Mesendoderm (in vitro differentiated cells): ENCODE data around the gene FBXO24. TPM values are rescaled to one million over a fixed set of nuclear protein-coding genes. Genes with fewer than 3 reads are reported as not detected.

ENCODE experiments used
- DNase-seq: peaks from one replicate; pipeline ENCODE4 v3.0.0; 2013
- H2AK5ac ChIP-seq: 2 replicates; pipeline ENCODE4 v1.6.1; 2013; ENCODE audit warnings: low read length, inconsistent platforms
- H2BK120ac ChIP-seq: 2 replicates; pipeline ENCODE4 v1.6.1; 2013; ENCODE audit warnings: low read depth, mild to moderate bottlenecking, low read length, moderate library complexity, mixed read lengths
- H2BK15ac ChIP-seq: replicated peaks from 2 replicates; pipeline ENCODE4 v1.6.1; 2013; ENCODE audit warnings: low read depth, mild to moderate bottlenecking, moderate library complexity
- H2BK5ac ChIP-seq: 2 replicates; pipeline ENCODE4 v1.6.1; 2013; ENCODE audit warnings: low read length, inconsistent platforms
- H3K18ac ChIP-seq: 2 replicates; pipeline ENCODE4 v1.6.1; 2013; ENCODE audit warnings: mild to moderate bottlenecking, low read length, mixed read lengths
- H3K23ac ChIP-seq: one replicate; pipeline ENCODE4 v1.6.1; 2013; ENCODE audit warnings: low read length
- H3K27ac ChIP-seq: 2 replicates; pipeline ENCODE4 v1.5.1; 2013; ENCODE audit warnings: low read depth, mild to moderate bottlenecking, inconsistent platforms, low read length, moderate library complexity
- H3K27me3 ChIP-seq: 2 replicates; pipeline ENCODE4 v1.6.1; 2013; ENCODE audit warnings: low read length, control low read depth, mild to moderate bottlenecking, inconsistent platforms; ENCODE audit not compliant: insufficient read depth, poor library complexity
- H3K36me3 ChIP-seq: 2 replicates; pipeline ENCODE4 v1.6.1; 2013; ENCODE audit warnings: low read length, inconsistent platforms; ENCODE audit not compliant: control insufficient read depth, insufficient read depth
- H3K4ac ChIP-seq: one replicate; pipeline ENCODE4 v1.6.1; 2013; ENCODE audit warnings: low read depth, mild to moderate bottlenecking, low read length, moderate library complexity
- H3K4me1 ChIP-seq: 2 replicates; pipeline ENCODE4 v1.6.1; 2013; ENCODE audit warnings: low read depth, low read length, inconsistent platforms; ENCODE audit not compliant: control insufficient read depth
- H3K4me2 ChIP-seq: 2 replicates; pipeline ENCODE4 v1.6.1; 2013; ENCODE audit warnings: low read length
- H3K4me3 ChIP-seq: 2 replicates; pipeline ENCODE4 v1.5.1; 2013; ENCODE audit warnings: mild to moderate bottlenecking, low read length
- H3K56ac ChIP-seq: one replicate; pipeline ENCODE4 v1.6.1; 2013; ENCODE audit warnings: low read length
- H3K79me1 ChIP-seq: 2 replicates; pipeline ENCODE4 v1.6.1; 2013; ENCODE audit warnings: low read length, inconsistent platforms
- H3K79me2 ChIP-seq: 2 replicates; pipeline ENCODE4 v1.6.1; 2013; ENCODE audit warnings: mild to moderate bottlenecking, low read length; ENCODE audit not compliant: control insufficient read depth, insufficient read depth
- H3K9ac ChIP-seq: 2 replicates; pipeline ENCODE4 v1.6.1; 2013; ENCODE audit warnings: low read length, inconsistent platforms
- H4K5ac ChIP-seq: one replicate; pipeline ENCODE4 v1.6.1; 2013; ENCODE audit warnings: low read length
- H4K8ac ChIP-seq: one replicate; pipeline ENCODE4 v1.6.1; 2013; ENCODE audit warnings: low read depth, mild to moderate bottlenecking, control low read depth, low read length, moderate library complexity
- whole genome bisulfite sequencing: extraction: QIAGEN DNeasy Blood & Tissue Kit; methylation state at CpG from one replicate; pipeline ENCODE4 v1.1.7; 2013; ENCODE audit warnings: low lambda C conversion rate, missing lambda C conversion rate; ENCODE audit not compliant: insufficient coverage; ENCODE audit errors: extremely low coverage; 5-methylcytosine and 5-hydroxymethylcytosine counted together
- small RNA-seq: library from polyadenylated mRNA; stranded (forward); fragments of <200 nt; extraction: miRNeasy Mini kit (QIAGEN cat#:217004); gene quantifications from one replicate; pipeline ENCODE3, GENCODE V24; 2013; ENCODE audit not compliant: insufficient read depth

Gene FBXO24

GRCh38 chr7:100641463-100641859, 55.3 kb downstream of the FBXO24 start, which contains the start of gene TFR2:
TSS of gene TFR2 (minus strand) at chr7:100641552. CDS start at chr7:100641509, 43 bp downstream.
- Histone ChIP-seq H3K27me3 (no peaks in the 10 kb centered on the region), H3K27ac (no peak within 1 kb of the TSS), H3K4me1 (no peaks in the 10 kb centered on the region), H2BK15ac (no peak within 1 kb of the TSS), H3K36me3 (no peaks in the 10 kb centered on the region), H3K79me2 (no peaks in the 10 kb centered on the region), H2AK5ac (no peak within 1 kb of the TSS), H3K4ac (no peak within 1 kb of the TSS), H3K4me2 (no peak within 1 kb of the TSS), H4K8ac (no peak within 1 kb of the TSS), H3K23ac (peak within 1 kb of the TSS; percentile 29), H3K56ac (no peak within 1 kb of the TSS), H3K9ac (no peak within 1 kb of the TSS), H3K4me3 (no peak within 1 kb of the TSS), H3K79me1 (no peaks in the 10 kb centered on the region), H2BK5ac (no peak within 1 kb of the TSS), H4K5ac (no peak within 1 kb of the TSS), H3K18ac (no peak within 1 kb of the TSS), H2BK120ac (no peak within 1 kb of the TSS)
- WGBS = no CpG with 5 or more reads among the region's 10 CpGs
- no peak for DNase-seq

GRCh38 chr7:100641860-100642533, 55.9 kb downstream of the FBXO24 start:
- H2BK5ac ChIP-seq = no peak overlapping the region
- no peak overlapping the region for H3K4ac ChIP-seq
- no peak overlapping the region for H3K27ac ChIP-seq
- DNase-seq = no peak
- no peaks in the 10 kb centered on the region for H3K27me3 ChIP-seq
- no peaks in the 10 kb centered on the region for H3K4me1 ChIP-seq
- H3K79me1 ChIP-seq = no peaks in the 10 kb centered on the region
- no CpG with 5 or more reads among the region's 10 CpGs for WGBS
- H3K9ac ChIP-seq = no peak overlapping the region
- no peak overlapping the region for H4K8ac ChIP-seq
- H2BK120ac ChIP-seq = no peak overlapping the region
- H3K79me2 ChIP-seq = no peaks in the 10 kb centered on the region
- H3K36me3 ChIP-seq = no peaks in the 10 kb centered on the region
- no peak overlapping the region for H2BK15ac ChIP-seq
- no peak overlapping the region for H4K5ac ChIP-seq
- no peak overlapping the region for H3K23ac ChIP-seq
- H3K18ac ChIP-seq = no peak overlapping the region
- H3K56ac ChIP-seq = no peak overlapping the region
- H3K4me3 ChIP-seq = no peak overlapping the region
- no peak overlapping the region for H2AK5ac ChIP-seq
- no peak overlapping the region for H3K4me2 ChIP-seq

GRCh38 chr7:100642534-100642907, 56.4 kb downstream of the FBXO24 start:
- no peak overlapping the region for H2BK15ac ChIP-seq
- no peaks in the 10 kb centered on the region for H3K4me1 ChIP-seq
- no peak overlapping the region for H2BK5ac ChIP-seq
- no peaks in the 10 kb centered on the region for H3K27me3 ChIP-seq
- no peak for DNase-seq
- H4K8ac ChIP-seq = no peak overlapping the region
- H2BK120ac ChIP-seq = no peak overlapping the region
- no peak overlapping the region for H3K9ac ChIP-seq
- H3K56ac ChIP-seq = no peak overlapping the region
- no peak overlapping the region for H3K4me3 ChIP-seq
- H4K5ac ChIP-seq = no peak overlapping the region
- no CpG with 5 or more reads among the region's 11 CpGs for WGBS
- H2AK5ac ChIP-seq = no peak overlapping the region
- no peak overlapping the region for H3K18ac ChIP-seq
- no peaks in the 10 kb centered on the region for H3K36me3 ChIP-seq
- no peak overlapping the region for H3K27ac ChIP-seq
- H3K4me2 ChIP-seq = no peak overlapping the region
- H3K79me1 ChIP-seq = no peaks in the 10 kb centered on the region
- H3K79me2 ChIP-seq = no peaks in the 10 kb centered on the region
- no peak overlapping the region for H3K23ac ChIP-seq
- H3K4ac ChIP-seq = no peak overlapping the region

- Histone ChIP-seq H3K79me2 (no peaks in the 10 kb centered on the region), H3K4me3 (no peak overlapping the region), H3K27ac (no peak overlapping the region), H4K8ac (no peak overlapping the region), H2AK5ac (no peak overlapping the region), H3K36me3 (no peaks in the 10 kb centered on the region), H2BK120ac (no peak overlapping the region), H2BK5ac (no peak overlapping the region), H3K27me3 (no peaks in the 10 kb centered on the region), H2BK15ac (no peak overlapping the region), H3K4me1 (no peaks in the 10 kb centered on the region), H3K23ac (no peak overlapping the region), H3K56ac (no peak overlapping the region), H3K79me1 (no peaks in the 10 kb centered on the region), H3K4ac (no peak overlapping the region), H3K9ac (no peak overlapping the region), H4K5ac (no peak overlapping the region), H3K18ac (no peak overlapping the region), H3K4me2 (no peak overlapping the region)
- DNase-seq = no peak
- WGBS = 100% methylated on average over 4 of the region's 15 CpGs
These were observed 63.9 kb downstream of the FBXO24 start for GRCh38 chr7:100649826-100650565.

Small RNA genes within 50 kb of the gene (small RNA-seq; reads per million reads assigned to genes)
- not detected for gene SAP25
